Chondrocyte (in vitro differentiated cells): ENCODE measurements around the gene IRF9. TPM values are rescaled to one million over a fixed set of nuclear protein-coding genes. Genes with fewer than 3 reads are reported as not detected.

ENCODE experiments used
- DNase-seq: peaks from one replicate; pipeline ENCODE4 v3.0.0; 2021; ENCODE audit warnings: mixed read lengths, low spot score
- H3K27ac Mint-ChIP-seq: one replicate; pipeline ENCODE4 v1.8.0; 2021; ENCODE audit warnings: mild to moderate bottlenecking, moderate library complexity, mixed read lengths; ENCODE audit not compliant: unreplicated experiment
- H3K27me3 Mint-ChIP-seq: 2 replicates; pipeline ENCODE4 v1.8.0; 2021; ENCODE audit warnings: low read depth, mixed read lengths
- H3K36me3 Mint-ChIP-seq: 2 replicates; pipeline ENCODE4 v1.8.0; 2021; ENCODE audit warnings: low read depth, mixed read lengths
- H3K4me1 Mint-ChIP-seq: 2 replicates; pipeline ENCODE4 v1.8.0; 2021; ENCODE audit warnings: low read depth, mild to moderate bottlenecking, mixed read lengths
- H3K4me3 Mint-ChIP-seq: one replicate; pipeline ENCODE4 v1.8.0; 2021; ENCODE audit warnings: mild to moderate bottlenecking, moderate library complexity, mixed read lengths; ENCODE audit not compliant: unreplicated experiment
- H3K9me3 Mint-ChIP-seq: 2 replicates; pipeline ENCODE4 v1.8.0; 2021; ENCODE audit warnings: low read depth, mixed read lengths
- total RNA-seq: library from RNA; stranded (reverse); gene quantifications from 3 replicates; pipeline ENCODE4 v1.2.1, GENCODE V29; 2021
- TF ChIP-seq, protein P1 (sequence below): fragments of 200-600 bp; sonication (generic); IDR thresholded peaks from 2 replicates; pipeline ENCODE4 v1.5.0; 2021; ENCODE audit warnings: antibody characterized with exemption, mild to moderate bottlenecking, moderate library complexity

IRF9 gene
- total RNA-seq, 1 donor from 2014 or later = 38.4 TPM

DNA sequence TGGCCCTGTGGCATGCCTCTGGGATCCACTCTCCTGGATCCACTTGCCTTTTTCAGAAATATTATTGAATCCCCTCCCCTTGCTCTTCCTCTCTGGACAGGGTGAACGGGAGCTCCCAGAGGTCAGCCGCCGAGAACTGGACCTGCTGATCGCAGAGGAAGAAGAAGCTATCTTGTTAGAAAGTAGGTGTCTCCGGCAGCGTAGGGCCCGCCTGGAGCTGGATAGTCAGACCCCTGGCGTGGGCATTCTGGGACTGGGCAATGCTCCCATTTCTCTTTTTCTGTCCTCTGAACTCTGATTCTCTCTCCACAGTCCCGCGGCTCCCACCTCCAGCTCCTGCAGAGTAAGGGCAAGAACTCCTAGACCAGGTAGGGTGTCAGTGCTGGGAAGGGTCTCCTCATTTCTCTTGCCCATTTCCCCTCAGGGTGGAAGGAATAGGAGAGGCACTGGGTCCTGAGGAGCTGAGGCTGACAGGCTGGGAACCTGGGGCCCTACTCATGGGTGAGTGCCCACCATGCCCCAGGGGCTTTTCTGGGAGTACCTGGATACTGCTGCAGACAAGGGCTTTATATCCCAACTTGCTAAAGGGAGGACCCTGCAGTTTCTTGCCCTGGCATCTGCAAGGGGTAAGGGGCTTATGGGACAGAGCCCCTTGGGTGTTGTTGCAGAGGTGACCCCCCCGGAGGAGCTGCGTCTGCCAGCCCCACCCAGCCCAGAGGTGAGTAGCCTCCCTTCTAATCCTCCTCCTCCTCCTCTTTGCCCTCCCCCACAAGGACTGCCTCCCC lies 16.2 kb downstream of the IRF9 start:
- Mint-ChIP-seq H3K4me3 (no peak overlapping the region), H3K4me1 (no peaks in the 10 kb centered on the region), H3K27ac (no peak overlapping the region), H3K27me3 (no peaks in the 10 kb centered on the region), H3K9me3 (no peaks in the 10 kb centered on the region), H3K36me3 (peaks cover 15% of the 10 kb centered on the region)
- TF ChIP-seq, protein P1, sequence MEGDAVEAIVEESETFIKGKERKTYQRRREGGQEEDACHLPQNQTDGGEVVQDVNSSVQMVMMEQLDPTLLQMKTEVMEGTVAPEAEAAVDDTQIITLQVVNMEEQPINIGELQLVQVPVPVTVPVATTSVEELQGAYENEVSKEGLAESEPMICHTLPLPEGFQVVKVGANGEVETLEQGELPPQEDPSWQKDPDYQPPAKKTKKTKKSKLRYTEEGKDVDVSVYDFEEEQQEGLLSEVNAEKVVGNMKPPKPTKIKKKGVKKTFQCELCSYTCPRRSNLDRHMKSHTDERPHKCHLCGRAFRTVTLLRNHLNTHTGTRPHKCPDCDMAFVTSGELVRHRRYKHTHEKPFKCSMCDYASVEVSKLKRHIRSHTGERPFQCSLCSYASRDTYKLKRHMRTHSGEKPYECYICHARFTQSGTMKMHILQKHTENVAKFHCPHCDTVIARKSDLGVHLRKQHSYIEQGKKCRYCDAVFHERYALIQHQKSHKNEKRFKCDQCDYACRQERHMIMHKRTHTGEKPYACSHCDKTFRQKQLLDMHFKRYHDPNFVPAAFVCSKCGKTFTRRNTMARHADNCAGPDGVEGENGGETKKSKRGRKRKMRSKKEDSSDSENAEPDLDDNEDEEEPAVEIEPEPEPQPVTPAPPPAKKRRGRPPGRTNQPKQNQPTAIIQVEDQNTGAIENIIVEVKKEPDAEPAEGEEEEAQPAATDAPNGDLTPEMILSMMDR = no peak
- no peak for DNase-seq

DNA sequence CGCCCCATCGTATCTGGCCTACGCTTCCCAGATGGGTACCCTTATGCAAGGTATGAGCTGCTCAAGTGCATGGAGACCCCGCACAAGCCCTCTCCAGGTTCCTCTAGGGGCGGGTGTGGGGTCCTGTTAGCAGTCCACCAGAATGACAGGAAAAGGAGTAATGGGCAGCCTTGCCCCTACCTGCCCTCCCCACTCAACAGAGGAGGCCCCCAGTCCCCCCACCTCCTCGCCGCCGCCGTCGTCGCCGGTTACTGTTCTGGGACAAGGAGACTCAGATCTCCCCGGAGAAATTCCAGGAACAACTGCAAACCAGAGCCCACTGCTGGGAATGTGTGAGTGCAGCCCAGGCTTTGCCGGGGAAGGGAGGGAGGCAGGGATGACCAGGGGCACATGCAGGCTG lies 16.8 kb downstream of the IRF9 start:
- TF ChIP-seq, protein P1 = no peak
- Mint-ChIP-seq H3K36me3 (peaks cover 18% of the 10 kb centered on the region), H3K4me1 (no peaks in the 10 kb centered on the region), H3K27me3 (no peaks in the 10 kb centered on the region), H3K9me3 (no peaks in the 10 kb centered on the region), H3K4me3 (no peak overlapping the region), H3K27ac (no peak overlapping the region)
- DNase-seq = no peak

DNA sequence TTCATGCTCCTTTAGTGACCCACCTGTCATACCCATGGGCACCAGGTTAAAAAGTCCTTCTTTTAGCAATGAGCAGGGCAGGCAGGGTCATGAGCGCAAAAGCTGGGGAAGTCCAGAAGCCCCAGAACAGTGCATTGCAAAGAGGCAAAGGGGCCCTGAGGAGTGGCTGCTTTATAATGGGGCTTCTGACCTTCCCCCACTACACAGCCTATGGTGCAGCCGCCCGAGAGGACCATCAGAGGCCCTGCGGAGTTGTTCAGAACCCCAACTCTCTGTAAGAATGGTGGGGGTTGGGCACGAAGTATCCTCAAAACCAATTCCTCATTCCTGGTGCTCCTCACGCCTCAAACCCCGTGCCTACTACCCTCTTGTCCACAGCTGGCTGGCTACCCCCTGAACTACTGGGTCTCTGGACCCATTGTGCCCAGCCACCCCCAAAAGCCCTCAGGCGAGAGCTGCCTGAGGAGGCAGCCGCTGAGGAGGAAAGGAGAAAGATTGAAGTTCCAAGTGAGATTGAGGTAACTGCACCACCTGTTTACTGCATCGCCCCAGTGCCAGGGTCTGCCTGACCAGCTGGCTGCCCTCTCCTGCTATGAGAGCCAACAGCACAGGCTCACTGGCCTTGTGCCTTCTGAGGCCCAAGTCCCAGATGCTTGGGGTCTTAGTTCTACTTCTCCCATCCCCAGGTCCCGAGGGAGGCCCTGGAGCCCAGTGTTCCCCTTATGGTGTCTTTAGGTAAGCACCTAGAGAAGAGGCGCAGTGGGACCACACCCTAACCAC lies 17.5 kb downstream of the IRF9 start:
- Mint-ChIP-seq H3K27me3 (no peaks in the 10 kb centered on the region), H3K36me3 (peaks cover 21% of the 10 kb centered on the region), H3K9me3 (no peaks in the 10 kb centered on the region), H3K4me3 (no peak overlapping the region), H3K27ac (no peak overlapping the region), H3K4me1 (no peaks in the 10 kb centered on the region)
- DNase-seq = no peak
- TF ChIP-seq, protein P1 = no peak

DNA sequence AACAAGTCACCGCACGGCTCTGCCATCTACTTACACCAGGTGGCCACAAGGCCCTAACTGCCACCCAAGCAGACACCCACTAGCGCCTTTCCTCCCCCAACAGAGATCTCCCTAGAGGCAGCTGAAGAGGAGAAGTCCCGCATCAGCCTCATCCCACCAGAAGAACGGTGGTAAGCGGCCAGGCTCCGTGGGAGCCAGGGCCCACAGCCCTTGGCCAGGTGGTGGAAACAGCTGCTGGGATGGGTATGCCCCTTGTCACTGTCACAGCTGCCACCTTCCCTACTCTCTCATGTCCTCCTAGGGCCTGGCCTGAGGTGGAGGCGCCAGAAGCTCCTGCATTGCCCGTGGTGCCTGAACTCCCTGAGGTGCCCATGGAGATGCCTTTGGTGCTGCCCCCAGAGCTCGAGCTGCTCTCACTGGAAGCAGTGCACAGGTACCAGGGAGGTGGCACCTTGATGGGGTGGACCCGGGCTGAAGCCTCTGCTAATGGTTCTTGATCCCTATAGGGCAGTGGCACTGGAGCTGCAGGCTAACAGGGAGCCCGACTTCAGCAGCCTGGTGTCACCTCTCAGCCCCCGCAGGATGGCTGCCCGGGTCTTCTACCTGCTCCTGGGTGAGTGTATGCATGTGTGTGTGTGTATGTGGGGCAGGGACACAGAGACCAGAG lies 18.4 kb downstream of the IRF9 start:
- no peak overlapping the region for H3K27ac Mint-ChIP-seq
- H3K36me3 Mint-ChIP-seq = peaks cover 21% of the 10 kb centered on the region
- DNase-seq = no peak
- no peak overlapping the region for H3K4me3 Mint-ChIP-seq
- no peaks in the 10 kb centered on the region for H3K9me3 Mint-ChIP-seq
- TF ChIP-seq, protein P1 = no peak
- H3K27me3 Mint-ChIP-seq = no peaks in the 10 kb centered on the region
- H3K4me1 Mint-ChIP-seq = no peaks in the 10 kb centered on the region
